Fibroblast of skin of left biceps (primary cell): ENCODE measurements around the gene PNLIPRP3.
"Not testable (repeated sequence)": the region's sequence is repeated elsewhere in the genome, so short reads cannot be mapped to it uniquely, and the experiment has no call there.

Experiments used
- DNase-seq, 2 experiments: peaks; one replicate each; pipeline ENCODE4 v3.0.0-alpha.2; 2013; ENCODE audit warnings: low read depth in 2 of 2

PNLIPRP3 gene

DNA sequence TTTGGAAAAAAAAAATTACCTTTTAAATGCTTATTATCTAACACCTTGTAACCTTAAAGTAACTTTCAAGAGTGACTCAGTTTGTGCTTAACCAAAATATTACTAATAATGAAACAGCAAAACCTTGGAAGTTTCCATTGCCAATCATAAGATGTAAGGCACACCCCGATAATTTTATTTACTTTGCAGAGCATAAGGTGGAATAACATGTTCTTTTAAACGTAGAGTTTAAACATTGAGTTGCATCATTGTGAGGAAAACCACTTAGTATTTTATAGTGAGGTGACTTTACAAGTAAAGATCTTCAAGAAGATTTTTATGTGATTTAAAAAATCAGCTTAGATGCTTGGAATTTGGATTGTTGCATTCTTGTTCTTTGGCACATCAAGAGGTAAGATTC, at the start of gene PNLIPRP3:
Gene PNLIPRP3 (plus strand): TSS at position 177 of the 400 bp plus-strand sequence. CDS start 166 bp downstream, at position 343.
- DNase-seq = no peak

DNA sequence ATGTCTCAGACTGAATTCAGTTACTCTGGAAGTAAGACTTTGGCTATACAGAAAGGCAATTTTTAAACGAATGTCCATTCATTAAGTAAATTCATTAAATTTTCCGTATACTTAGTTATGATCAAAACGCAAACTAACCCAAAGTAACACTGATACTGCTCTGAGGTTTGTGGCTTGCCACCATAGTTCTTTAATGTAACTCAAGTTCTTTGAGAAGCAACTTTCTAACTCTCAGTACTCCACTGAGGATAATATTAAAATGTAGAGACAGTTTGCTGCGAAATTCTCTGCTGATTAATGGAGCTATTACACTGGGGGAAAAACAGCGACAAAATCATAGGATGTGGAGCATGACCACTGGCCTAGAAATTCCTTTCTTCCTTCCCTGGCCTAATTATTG, 45.4 kb upstream of the PNLIPRP3 start:
- DNase-seq = no peak

DNA sequence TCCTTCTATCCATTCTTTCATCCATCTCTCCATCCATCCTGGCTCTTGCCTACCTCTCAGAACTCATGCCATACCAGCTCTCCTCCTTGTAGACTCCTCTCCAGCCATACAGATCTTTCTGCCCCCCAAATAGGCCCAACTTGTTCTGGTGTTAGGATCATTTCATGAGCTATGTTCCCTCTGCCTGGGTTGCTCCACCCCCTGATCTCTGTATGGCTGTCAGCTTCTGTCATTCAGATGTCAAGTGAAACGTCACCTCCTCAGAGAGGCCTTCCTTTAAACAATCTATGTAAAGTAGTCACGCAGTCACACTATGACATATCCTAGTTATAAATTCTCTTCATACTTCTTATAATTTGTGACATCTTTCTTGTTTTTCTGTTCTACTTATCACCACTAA, 42.3 kb upstream of the PNLIPRP3 start:
- no peak for DNase-seq

DNA sequence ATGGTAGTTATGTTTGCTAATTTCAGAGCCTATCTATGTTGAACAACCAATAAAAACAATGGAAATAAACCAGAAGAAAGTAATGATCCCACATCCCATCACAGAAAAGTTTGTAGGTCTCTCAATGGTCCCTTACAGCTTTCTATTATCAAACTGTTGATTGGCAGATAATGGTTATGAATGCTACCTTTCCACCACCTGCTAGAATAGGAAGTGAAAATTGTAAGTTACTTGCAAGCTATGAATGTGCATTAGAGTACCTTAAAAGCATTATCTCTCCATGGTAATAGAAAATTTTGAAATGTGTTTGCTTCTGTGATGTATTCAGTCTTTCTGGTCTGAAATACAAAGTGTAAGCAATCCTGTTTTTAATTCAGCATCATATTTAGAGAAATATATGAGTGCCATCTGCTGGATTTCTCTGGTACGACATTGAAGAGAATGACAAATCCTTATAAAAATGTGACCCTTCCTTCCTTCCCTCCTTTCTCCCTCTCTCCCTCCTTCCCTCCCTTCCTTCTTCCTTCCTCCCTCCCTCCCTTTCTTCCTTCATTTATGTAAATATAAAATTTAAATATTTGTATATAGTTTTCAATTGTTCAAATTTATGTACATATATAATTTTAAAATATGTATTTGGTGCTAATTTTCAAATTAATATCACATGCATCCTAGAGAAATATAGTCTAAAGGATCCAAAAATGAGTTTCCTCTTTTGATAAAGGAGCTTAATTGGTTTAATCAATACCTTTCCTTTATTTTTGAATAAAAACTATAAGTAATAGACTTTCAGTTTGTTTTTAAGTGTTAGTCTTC, 41.4 kb upstream of the PNLIPRP3 start:
- DNase-seq = no peak

DNA sequence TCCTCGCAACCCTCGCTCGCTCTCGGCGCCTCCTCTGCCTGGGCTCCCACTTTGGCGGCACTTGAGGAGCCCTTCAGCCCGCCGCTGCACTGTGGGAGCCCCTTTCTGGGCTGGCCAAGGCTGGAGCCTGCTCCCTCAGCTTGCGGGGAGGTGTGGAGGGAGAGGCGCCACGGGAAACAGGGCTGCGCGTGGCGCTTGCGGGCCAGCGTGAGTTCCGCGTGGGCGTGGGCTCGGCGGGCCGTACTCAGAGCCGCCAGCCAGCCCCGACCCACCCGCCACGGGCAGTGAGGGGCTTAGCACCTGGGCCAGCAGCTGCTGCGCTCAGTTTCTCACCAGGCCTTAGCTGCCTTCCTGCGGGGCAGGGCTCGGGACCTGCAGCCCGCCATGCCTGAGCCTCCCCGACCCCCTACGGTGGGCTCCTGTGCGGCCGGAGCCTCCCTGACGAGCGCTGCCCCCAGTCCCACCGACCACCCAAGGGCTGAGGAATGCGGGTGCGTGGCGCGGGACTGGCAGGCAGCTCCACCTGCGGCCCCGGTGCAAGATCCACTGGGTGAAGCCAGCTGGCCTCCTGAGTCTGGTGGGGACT, 34.3 kb upstream of the PNLIPRP3 start:
- not testable (repeated sequence) for DNase-seq

DNA sequence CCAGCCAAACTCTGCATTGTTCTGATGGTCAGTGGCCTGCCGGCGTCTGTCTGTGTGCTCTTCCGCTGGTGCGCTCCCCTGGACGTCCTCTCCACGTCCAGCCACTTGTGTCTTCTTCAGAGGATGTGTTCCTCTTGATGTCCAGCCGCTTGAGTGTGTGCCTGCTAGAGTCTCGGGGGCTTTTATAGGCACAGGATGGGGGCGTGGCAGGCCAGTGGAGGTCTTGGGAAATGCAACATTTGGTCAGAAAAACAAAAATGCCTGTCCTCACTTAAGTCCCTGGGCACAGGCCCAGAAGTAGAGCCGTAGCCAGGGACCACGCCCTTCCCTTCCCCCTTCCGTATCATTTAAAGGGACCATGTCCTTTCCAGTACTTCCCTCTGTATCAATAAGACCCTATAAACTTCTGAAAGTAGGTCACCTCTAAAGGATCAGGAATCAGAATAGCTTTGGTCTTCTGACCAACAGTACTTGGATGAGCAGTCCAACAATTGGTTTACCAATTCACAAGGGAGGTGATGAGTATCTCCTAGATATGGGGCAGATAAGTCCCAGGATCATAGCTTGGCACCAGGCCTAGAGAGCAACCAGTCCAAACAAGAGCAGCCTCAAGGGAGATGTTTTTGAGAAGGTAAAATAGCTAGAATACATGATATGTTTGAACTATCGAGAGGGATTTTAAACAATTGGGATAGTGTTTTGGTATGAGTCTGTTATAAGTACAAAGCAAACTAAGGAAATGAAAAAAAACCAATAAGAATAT, 32.2 kb upstream of the PNLIPRP3 start:
- no peak for DNase-seq

DNA sequence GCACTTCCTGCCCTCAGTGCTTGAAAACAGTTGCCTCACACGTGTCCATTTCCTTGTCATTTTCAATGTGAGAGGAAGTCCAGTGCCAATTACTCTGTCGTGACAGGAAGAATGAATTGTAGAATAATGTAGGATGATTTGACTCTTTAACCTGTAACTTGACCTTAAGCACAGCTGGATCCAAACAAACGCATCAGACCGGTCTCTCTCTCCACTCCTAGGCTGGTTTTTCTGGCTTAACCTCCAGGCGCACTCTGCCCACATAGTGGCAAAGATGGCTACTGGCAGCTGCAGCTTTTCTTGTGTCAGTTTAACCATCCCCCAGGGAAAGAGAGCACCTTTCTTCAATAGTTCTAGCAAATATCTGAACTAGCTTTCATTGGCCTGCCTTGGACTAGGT, 29.4 kb upstream of the PNLIPRP3 start:
- DNase-seq = no peak

DNA sequence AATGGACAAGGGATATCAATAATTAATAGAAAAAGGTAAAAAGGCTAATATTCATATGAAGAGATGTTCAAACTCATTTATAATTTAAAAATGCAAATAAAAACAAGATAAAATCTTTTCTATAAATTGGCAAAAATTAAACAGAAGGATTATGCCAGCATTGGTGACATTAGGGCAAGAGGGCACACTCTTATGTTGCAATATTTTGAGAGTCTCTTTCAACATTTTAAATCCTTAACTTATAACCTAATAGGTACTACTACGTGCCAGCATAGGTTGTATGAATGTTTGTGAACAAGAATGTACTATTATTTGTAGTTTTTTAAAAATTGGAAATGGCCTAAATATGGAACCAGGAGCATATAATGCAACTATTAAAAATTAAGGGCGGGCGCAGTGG, 24.8 kb upstream of the PNLIPRP3 start:
- DNase-seq = no peak

DNA sequence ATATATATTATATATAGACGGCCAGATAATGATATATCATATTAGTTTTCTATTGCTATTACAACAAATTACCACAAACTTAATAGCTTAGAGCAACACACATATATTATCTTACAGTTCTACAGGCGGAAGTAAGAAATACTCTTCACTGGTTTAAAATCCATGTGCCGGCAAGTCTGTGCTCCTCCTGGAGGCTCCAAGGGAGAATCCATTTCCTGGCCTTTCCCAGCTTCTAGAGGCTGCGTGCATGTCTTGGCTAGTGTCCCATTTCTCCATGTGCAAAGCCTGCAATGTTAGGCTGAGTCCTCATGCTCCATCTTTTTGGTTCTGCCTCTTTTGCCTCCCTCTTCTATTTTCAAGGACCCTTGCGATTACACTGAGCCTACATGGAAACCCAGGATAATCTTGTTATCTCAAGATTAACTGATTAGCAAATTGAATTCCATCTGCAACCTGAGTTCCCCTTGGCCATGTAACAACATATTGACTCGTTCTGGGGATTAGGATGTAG, 23.9 kb upstream of the PNLIPRP3 start:
- no peak for DNase-seq

DNA sequence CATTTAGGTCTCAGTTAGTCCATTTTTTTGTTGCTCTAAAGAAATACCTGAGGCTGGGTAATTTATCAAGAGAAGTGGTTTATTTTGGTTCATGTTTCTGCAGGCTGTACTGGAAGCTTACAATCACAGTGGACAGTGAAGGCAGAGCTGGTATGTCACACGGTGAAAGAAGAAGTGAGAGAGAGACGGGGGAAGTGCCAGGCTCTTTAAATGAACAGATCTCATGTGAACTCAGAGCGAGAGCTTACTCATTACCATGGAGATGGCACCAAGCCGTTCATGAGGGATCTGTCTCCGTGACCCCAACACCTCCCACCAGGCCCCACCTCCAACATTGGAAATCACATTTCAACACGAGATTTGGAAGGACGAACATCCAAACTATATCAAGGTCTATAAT, 18.9 kb upstream of the PNLIPRP3 start:
- no peak for DNase-seq

DNA sequence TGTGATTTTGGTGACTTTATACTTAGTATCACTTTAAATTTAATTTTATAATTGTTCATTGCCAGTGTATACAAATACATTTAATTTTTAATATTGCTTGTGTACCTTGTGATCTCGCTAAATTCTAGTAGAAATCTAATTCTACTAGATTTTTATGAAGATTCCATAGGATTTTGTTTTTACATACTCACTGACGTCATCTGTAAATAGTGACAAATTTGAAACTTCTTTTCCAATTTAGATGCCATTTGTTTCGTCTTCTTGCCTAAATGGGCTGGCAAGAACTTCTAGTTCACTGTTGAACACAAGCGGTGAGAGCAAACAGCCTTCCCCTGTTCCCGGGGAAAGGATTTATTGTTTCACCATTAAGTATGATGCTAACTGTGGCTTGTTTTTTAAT, 17.3 kb upstream of the PNLIPRP3 start:
- DNase-seq = no peak

DNA sequence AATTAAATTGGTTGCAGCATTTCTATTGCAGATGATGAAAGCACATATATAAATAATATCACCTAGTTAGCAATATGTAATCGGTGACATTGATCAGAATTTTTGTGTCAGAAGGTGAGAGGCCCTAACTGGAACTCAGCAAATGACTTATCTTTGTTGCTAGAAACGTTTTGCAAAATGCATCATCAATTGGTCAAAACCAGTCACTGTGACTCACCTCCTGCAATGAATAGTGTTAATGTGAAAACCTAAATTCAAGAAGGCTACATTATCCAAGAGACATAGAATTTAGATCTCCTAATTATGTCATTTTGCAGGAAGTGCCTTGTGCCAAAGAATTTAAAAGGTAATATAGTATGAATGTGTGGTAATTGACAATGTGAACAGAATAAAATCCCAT, 9.8 kb upstream of the PNLIPRP3 start:
- DNase-seq = no peak

DNA sequence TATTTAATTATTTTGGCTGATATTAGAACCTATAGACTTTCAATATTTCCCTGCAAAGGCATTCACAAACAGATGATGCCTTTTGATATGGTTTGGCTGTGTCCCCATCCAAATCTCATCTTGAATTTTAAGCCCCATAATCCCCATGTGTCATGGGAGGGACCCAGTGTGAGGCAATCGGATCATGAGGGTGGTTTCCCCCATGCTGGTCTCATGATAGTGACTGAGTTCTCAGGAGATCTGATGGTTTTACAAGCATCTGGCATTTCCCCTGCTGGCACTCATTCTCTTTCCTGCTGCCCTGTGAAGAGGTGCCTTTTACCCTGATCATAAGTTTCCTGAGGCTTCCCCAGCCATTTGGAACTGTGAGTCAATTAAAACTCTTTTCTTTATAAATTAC, 9.3 kb upstream of the PNLIPRP3 start:
- no peak for DNase-seq

DNA sequence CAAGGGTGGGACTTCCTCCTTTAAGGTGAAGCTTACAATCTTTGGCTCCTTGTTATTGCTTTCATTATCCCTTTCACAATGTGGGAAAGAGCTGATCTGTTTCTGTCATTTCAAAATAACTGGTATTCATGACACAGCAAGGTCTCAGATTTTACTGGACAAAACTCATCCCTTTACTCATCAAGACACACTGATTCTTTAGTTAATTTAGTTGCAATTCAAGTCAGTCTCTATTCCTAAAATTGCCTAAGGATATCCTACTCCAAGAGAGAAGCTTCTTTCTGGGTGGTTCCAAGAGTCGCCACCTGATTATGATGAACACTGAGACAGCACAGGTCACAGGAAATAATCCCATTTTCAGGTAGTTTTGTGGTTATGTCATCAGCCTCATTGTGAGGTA, 5.8 kb upstream of the PNLIPRP3 start:
- no peak for DNase-seq

DNA sequence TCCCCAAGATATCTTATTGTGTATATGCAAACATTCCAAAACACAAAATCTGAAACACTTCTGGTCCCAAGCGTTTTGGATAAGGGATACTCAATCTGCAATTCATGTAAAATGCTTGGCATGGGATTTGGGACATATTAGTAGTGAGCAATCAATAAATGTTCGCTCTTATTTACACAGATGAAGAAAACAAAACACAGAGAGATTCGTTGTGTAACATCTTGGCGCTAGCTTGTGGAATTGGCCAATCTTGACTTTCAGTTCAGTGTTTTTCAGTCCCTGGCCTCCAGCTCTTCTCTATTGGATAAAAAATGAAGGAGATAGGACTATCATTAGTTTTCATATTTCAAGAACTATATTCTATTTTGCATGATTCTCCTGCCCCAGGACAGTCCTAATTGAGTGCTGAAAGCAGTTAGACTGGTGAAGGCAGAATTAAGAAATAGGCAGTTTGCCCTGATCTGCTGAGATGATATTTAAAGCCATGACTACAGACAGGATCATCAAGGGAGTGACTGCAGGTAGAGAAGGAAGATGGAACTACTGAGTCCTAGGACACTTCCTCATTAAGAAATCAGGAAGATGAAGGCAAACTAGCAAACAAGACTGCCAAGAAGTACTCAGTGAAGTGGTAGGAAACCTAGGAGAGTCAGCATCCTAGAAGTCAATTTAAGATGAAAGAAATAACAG, 1.8 kb downstream of the PNLIPRP3 start:
- DNase-seq = no peak

DNA sequence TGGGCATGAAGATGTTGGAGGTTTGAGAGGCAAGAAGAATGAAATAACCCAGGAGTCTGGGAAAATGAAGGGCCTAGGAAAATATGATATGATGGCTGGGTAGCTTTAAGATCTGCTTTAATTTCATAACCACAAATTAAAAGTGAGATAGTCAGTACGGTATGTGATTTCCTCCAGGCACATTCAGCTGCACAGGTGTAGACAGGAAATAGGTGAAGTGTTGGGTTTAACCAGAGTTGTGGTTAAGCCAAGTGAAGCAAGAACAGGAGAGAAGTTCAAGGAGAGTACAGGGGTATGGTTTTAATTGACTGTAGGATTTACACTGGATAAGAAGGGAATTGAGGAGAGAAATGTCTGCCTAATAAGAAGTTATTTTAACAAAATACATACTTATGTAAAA, 2.6 kb downstream of the PNLIPRP3 start:
- no peak for DNase-seq

DNA sequence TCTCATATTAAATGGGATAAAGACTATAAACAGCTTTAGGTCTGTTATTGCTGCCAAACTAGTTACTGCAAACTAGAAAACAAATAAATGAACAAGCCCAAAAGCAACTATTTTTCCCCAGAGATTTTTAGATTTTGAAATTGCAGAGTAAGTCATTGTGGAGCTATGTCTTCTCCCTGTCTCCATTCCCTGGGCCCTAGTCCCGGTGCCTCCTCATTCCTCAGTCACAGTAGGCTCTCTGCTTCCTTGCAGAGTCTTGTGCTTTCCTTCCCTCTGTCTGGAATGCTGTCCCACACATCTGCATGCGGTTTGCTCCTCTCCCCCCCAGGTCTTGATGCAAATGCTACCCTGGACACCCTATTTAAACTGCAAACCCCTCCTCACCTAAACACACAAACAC, 4.0 kb downstream of the PNLIPRP3 start:
- no peak for DNase-seq

DNA sequence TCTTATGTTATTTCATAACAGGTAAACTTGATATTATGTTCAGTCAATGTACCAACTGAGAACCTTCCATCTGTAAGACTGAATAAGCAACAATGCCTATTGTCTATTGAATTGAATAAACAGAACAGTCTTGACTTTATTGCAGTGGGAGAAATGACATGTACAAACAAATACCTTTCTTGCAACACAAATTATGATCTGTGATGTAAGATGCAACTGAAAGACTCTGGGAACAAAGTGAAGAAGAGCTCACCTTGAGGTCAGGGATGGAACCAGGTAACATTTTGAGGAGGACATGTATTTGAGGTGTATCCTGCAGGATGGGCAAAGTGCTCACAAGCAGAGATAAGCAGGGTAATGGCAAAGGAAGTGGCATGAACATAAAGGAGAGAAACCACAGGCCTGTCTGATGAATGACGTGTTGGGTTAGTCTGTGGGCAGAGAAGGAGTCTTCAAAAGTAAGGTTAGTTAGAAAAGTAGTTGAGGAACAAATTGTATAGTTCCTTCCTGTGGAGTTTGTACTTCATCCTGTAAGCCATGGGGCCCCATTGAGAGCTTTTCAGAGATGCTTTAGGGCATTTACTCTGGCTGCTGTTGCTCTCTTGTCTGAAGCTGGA, 9.5 kb downstream of the PNLIPRP3 start:
- DNase-seq = no peak

DNA sequence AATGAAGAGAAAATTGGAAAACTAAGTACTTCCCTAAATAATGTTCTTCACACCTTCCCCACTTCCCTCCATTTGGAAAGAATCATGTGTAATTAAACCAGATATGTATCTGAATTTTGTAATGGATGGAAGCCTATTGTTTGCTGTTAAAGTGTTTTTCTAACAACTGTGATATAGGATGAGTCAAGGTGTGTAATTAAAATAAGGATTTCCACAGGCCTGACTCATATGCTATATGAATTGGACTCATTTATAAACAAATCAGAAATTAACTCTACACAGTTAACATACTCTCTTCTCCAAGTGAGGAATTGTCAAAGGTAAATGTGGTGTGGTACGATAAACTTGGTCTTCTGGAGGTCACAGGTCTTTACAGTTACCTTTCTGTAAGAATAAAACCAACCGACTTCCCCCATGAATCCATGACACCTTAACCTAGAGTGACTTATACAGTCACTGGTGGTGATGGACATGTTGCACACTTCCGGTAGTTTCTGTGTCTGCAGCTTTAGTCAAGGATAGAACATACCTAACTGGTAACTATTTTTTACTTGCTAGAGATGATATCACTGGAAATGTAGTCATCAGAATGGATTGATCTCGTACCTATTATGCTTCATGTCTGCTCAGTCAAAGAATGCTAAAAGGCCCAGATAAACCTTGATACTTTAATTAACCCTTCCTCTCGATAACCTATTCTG, 12.8 kb downstream of the PNLIPRP3 start:
- DNase-seq = no peak

DNA sequence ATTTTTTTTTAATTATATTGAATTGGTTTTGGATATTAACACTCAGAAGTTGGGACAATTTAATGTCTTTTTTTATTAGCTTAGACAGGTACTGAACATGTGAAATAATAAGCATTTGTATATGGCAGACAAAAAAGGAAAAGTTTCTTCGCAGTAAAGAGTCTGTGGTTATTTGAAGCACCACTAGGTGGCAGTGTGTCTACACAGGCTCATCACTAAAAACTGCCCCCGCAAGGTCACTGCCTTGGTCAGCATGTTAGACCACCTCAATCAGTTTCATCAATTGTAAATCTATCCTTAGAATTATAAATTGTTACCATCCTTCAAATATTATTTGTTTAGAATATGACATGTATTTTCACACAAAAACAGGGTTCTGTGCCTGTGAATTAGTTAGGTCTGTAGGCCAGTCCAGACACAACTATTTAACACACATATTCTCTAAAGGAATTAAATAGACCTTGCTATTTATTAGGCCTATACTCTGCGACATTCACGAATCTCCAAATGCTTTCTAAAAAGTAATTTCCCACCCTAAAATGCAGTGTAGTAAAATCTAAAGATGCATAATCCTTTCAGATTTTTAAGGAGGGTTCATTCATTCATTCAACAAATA, 17.0 kb downstream of the PNLIPRP3 start:
- peak in 1 of 2 experiments; percentile 4 for DNase-seq
